H1 (cell line): ENCODE measurements around the gene ADPRH. TPM values are rescaled to one million over a fixed set of nuclear protein-coding genes. Genes with fewer than 3 reads are reported as not detected.

Experiments used
- BCL11A ChIP-seq, 2 experiments: IDR thresholded peaks; one replicate each; pipeline ENCODE4 v1.6.1; 2011; ENCODE audit warnings: low read depth in 2 of 2, low read length in 2 of 2, mild to moderate bottlenecking in 2 of 2
- CHD1 ChIP-seq: IDR thresholded peaks from 2 replicates; pipeline ENCODE4 v1.6.1; 2012; ENCODE audit warnings: low read depth, low read length, improper control_type of control experiment
- EZH2 ChIP-seq: fragments of 200-600 bp; sonication (generic); IDR thresholded peaks from 2 replicates; pipeline ENCODE4 v1.7.1; 2012; ENCODE audit warnings: low read depth, mild to moderate bottlenecking, moderate library complexity, low read length, inconsistent platforms; ENCODE audit not compliant: severe bottlenecking
- FOSL1 ChIP-seq: IDR thresholded peaks from 2 replicates; pipeline ENCODE4 v1.6.1; 2011; ENCODE audit warnings: mild to moderate bottlenecking, low read depth, low read length, moderate library complexity; ENCODE audit not compliant: insufficient read depth
- KDM1A ChIP-seq: fragments of 200-600, 300-600 bp; sonication (generic); IDR thresholded peaks from 2 replicates; pipeline ENCODE4 v1.7.1; 2016; ENCODE audit warnings: mild to moderate bottlenecking, low read length, borderline replicate concordance
- USF2 ChIP-seq: IDR thresholded peaks from 2 replicates; pipeline ENCODE4 v1.6.1; 2011; ENCODE audit warnings: low read length, improper control_type of control experiment
- YY1 ChIP-seq: IDR thresholded peaks from 2 replicates; pipeline ENCODE4 v1.6.1; 2011; ENCODE audit warnings: low read depth, mild to moderate bottlenecking, low read length
- polyA plus RNA-seq, 7 experiments: library from polyadenylated mRNA; depleted of rRNA in 3 of 7; stranded (reverse) in 5 of 7; unstranded in 2 of 7; fragments of >200 nt in 5 of 7; fragments of 200-250 nt in 2 of 7; gene quantifications; 1 replicate in 5 of 7; 2 replicates in 1 of 7; 4 replicates in 1 of 7; pipeline versions ENCODE4 v1.2.1 to v1.2.3, GENCODE V29; 2011 to 2013; ENCODE audit warnings: missing spikeins in 2 of 7, mixed read lengths in 2 of 7
- total RNA-seq: library from RNA; stranded (reverse); fragmentation: NEBNext Ultra II Directional; extraction: Animal tissue kit (Norgen Biotek cat#: 25700); gene quantifications from 2 replicates; pipeline ENCODE4 v1.2.1, GENCODE V29; 2021

The ADPRH gene
- total and polyA plus RNA-seq, 2 of the 8 experiments (the other 6 are each of a cell fraction or from before 2014, with no cell fraction given), result 2.6 to 4.2 TPM

GRCh38 chr3:119543147-119543546 lies 36.1 kb upstream of the ADPRH start (continued):
- TF ChIP-seq USF2, result no peak
- no peak for TF ChIP-seq BCL11A (IDR thresholded peaks at IDR 0.05; ENCODE audit: low read depth in 2 of 2, low read length in 2 of 2)
- TF ChIP-seq EZH2, result no peak
- no peak for TF ChIP-seq CHD1
- TF ChIP-seq YY1, result no peak
- no peak for TF ChIP-seq KDM1A
- TF ChIP-seq FOSL1, result no peak
